Stromal cell of bone marrow (primary cell): ENCODE data around the gene KRT34.
"Not testable (repeated sequence)": the region's sequence is repeated elsewhere in the genome, so short reads cannot be mapped to it uniquely, and the experiment has no call there.

ENCODE experiments used
- DNase-seq: peaks from one replicate; pipeline ENCODE4 v3.0.0-alpha.2; 2012; ENCODE audit warnings: low read depth

Gene KRT34

DNA sequence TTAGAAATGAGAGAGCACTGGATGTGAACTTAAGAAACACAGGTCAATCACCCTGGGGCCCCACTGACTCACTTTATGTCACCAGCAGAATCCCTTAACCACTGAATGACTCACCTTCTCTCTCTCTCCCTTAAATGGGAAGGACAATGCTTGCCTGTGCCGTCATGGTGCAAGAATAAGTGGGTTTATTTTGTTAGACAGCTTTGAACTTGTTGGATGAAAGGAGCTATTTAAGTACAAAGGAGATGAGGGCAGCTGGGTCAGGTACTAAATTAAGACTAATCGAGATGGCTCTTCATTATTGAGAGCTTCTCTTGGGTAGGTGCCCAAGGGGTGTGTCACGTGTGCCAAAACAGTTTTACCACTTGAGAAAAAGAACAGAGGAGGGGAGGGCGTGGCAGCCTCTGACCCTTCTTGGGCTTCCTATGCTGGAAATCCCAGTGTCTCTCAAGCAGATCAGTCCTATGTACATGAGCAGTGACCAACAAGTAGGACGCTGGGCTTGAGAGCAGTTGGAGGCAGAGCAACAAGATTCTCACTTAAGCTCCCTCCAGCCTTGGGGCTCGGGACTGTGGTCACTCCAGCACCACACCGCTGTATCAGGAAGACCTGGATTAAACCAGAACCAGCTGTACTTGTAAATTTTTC lies 22.0 kb upstream of the KRT34 start:
- DNase-seq, result peak; percentile 92

DNA sequence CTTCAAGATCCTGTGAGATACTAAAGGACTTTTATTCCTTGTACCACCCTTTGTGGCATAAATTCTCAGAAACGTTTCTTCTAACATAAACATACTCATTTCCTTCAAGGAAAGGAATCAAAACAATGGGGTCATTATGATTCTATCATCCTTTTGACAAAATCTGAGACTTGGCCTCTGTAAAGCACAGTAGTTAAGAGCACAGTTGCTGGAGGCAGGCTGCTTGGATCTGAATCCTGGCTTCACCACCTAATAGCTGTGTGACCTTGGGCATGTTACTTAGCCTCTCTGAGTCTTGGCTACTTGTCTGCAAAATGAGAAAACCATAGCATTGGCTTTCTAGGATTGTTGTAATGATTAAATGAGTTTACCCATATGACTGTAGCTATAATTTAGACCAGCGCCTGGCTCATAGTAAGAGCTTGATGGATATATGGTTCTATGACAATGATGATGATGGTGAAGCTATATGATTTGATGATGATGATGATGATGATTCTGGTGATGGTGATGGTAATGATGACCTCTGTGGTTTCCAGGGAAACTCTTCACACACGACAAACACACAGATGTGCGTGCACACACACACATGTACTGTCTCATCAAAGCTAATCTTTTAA lies 21.4 kb upstream of the KRT34 start:
- DNase-seq, result no peak

- DNase-seq, result no peak
These were observed 20.1 kb upstream of the KRT34 start for GRCh38 chr17:41402161-41402560.

- DNase-seq, result no peak
These were observed 15.0 kb upstream of the KRT34 start, which contains the start of gene KRT31 for GRCh38 chr17:41396996-41397660. KRT31 (minus strand) TSS chr17:41397608; CDS start chr17:41397539, 69 bp downstream.

DNA sequence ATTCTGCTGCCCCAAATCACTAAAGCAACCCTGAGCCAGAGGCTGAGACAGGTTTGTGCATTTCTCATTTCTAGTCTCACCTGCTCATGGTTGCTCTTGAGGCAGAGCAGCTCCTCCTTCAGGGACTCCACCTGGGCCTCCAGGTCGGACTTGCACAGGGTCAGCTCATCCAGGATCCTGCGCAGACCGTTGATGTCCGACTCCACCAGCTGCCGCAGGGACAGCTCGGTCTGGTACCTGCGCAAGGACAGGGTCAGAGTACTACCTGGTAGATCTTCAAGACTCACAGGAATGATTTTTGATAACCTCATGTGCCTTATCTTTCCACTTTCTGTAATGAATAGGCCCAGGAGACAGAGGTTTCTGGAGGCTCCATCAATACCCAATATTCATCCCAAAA lies 14.2 kb upstream of the KRT34 start:
- no peak for DNase-seq

GRCh38 chr17:41395611-41396010 lies 13.5 kb upstream of the KRT34 start:
- DNase-seq, result no peak

- not testable (repeated sequence) for DNase-seq
These were observed 12.9 kb upstream of the KRT34 start for GRCh38 chr17:41395044-41395443.

DNA sequence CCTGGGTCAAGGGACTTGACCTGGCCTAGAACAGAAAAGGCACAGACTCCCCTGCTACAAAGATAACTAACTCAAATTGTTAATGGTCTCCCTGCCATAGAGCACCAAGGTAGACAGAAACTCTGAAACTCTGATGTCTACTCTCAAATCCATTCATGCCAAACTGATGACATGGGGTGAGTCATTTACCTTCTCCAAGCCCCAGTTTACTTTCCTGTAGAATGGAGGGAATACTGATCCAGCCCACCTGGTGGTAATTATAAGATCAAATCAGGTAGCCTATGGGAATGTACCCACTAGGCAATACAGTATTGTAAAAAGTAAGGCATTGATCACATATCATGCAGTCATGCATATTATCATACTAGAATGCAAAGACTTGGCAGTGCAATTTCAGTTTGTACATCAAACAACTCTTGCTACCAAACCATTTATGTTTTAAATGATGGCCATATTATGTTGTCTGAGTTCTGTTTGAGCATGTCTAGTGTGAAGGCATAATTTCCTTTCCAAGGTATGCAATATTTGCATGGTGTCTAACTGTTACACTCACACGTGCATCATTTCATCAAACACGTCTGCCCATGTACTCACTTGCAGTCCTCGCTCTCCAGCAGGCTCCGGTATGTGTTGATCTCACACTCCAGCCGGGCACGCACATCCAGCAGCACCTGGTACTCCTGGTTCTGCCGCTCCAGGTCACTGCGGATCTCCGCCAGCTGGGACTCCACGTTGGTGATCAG lies 12.3 kb upstream of the KRT34 start:
- DNase-seq, result no peak

DNA sequence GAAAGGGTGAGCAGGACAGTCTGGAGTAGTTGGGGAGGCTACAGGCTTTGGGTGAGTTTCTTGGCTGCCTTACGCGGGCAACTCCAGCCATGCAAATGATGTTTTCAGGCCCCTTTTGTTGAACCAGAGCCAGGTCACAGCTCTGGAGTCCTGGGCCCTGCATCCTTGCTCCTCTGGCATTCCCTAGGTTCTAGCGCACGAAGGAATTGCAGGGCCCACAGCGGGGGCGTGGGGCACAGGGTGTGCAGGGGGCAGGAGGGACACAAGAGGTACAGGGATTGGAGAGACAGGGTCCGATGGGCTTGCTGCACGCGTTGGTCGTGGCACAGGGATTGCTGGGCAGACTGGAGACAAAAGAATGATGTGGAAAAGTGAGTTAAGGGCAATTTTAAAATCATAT lies 11.7 kb upstream of the KRT34 start:
- DNase-seq, result no peak

DNA sequence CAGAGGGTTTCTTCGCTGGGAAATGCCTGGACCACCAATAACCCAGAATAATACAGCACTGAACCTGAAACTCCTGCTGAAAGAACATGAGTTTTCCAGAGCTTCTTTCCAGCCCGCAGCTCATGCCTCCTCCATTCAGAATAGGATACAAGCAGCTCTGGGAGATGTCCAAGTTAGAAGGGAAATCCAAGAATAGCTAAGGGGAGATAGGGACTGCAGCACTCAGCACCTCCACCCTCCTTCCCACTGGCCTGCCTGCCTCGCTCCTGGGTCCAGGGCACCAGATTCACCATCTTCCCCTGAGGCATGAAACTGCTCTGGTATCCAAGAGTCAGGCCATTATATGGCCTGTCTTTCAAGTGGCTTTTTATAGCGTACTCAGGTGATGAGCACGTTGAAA lies 11.2 kb upstream of the KRT34 start:
- DNase-seq, result no peak

DNA sequence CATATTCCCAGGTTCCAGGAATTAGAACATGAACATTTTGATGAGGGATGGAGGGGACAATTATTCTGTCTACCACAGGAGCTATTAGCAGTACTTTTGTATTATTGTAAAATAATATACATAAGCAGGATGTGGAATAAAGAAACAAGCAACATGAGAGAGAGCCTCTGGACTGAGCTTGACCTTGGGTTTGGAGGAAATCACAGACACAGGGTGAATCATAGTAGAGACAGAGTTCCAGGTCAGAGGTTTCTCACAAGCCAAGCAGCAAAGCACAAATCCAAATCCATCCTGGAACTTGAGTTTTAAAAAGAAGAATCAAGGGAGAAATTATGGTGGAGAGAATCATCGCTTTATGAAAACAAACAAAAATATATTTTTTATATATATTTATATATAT lies 10.2 kb upstream of the KRT34 start:
- peak; percentile 54 for DNase-seq

DNA sequence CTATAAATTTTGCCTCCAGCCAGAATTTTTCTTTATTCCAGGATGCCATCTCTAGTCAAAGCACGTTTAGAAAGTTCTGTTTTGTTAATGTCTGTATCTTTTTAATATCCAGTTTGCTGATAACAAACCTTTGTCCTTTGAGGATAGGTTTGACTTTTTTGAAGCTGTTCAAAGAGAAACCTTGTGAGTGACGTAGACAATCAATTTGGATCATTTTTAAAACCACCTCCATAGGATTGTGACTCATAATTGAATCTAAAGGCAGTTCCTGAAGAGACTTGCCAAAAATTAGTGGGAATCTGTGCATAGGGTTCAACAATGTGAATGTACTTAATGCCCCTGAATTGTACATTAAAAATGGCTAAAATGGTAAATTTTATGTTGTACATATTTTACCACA lies 9.4 kb upstream of the KRT34 start:
- DNase-seq, result no peak

DNA sequence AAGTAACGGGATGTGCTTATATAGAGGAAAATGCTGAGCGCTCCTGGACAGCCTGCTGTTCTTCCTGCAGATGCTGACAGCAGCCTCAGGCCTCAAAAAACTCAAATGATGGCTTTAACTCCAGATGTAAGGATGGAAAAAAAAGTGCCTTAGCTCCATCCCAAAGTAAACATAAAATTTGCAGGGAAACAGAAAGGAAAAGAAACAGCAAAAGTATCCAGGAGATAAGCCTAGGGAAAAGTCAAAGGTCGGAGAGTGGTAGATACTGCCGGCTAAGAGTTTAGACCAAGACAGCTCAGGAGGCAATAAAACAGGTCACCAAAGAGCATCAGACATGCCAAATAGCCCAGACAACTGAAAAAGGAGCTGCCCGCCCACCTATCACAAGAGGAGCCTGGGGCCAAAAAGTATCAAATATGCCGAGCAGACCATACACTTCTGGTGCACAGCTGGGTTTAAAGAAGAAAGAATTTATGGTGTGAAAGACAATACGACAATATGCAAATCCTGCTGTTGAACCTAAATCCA lies 8.4 kb upstream of the KRT34 start:
- DNase-seq, result no peak

- DNase-seq, result no peak
These were observed 5.6 kb upstream of the KRT34 start for GRCh38 chr17:41387670-41388069.

- no peak for DNase-seq
These were observed 4.1 kb upstream of the KRT34 start for GRCh38 chr17:41386227-41386626.

- DNase-seq, result no peak
These were observed 1.6 kb upstream of the KRT34 start for GRCh38 chr17:41383690-41384089.

- DNase-seq, result peak; percentile 62
These were observed 288 bp upstream of the KRT34 start for GRCh38 chr17:41382394-41382793.

DNA sequence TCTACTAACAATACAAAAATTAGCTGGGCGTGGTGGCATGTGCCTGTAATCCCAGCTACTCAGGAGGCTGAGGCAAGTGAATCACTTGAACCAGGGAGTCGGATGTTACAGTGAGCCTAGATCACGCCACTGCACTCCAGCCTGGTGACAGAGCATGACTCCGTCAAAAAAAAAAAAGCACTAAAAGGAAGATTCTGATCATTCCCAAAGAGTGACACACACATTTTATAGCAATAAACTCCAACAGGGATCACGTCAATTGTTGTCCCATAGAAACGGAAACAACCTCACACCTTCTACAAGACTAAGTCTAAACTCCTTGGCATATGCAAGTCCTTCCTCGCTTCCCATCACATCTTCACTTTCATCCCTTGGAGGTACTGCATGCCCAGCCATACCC lies 2.0 kb downstream of the KRT34 start:
- DNase-seq, result peak; percentile 60

- DNase-seq, result no peak
These were observed 4.6 kb downstream of the KRT34 start for GRCh38 chr17:41377546-41377945.

DNA sequence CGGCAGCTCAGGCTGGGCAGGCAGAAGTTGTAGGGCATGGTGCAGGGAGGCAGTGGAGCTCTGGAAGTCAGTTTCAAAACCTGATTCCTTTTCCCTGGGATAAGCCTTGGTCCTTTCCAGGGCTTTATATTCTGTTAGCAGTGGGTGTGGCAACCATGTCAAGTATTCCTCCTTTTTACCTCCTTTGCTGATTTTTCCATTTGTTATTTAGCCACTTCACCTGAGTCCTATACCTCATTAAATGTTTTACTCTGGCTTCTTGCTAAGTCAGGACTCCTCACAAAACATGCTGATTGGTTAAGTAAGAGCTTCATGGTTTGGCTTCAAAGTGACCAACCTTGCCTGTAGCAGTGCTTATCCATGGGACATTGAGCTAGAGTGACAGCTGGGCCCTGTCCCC lies 12.4 kb downstream of the KRT34 start, which contains the start of gene KRT33B:
Gene KRT33B (minus strand): TSS at position 101 of the 400 bp plus-strand sequence. CDS start 63 bp downstream, at position 38.
- DNase-seq, result no peak

GRCh38 chr17:41369023-41369422 lies 13.1 kb downstream of the KRT34 start:
- no peak for DNase-seq

DNA sequence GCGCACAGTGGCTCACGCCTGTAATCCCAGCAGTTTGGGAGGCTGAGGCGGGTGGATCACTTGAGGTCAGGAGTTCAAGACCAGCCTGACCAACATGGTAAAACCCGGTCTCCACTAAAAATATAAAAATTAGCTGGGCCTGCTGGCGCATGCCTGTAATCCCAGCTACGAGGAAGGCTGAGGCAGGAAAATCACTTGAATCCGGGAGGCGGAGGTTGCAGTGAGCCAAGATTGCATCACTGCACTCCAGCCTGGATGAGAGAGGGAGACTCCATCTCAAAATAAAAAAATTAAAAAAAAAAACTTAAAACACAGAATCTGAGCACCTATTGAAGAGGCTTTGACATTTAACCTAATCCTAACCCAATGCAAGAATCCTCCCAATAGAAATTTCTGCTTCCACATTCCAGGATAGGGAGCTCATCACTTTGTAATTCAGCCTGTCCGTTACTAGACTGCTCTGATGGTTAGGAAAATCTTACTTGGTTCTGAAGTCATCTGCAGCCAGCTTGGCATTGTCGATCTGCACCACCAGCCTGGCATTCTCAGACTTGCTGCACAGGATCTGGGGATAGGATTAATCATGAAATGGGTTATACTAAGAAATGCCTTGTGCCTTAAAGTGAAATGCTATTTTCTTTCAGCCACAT lies 14.6 kb downstream of the KRT34 start:
- peak; percentile 77 for DNase-seq
